Activated naive CD8-positive, alpha-beta T cell treated with anti-CD3 and anti-CD28 coated beads, Interleukin-2, amount 10 ng/mL, durations not matched to agents 7 days and 5 days (primary cell): Measurements from ENCODE around the gene TIMD4. TPM values are rescaled to one million over a fixed set of nuclear protein-coding genes. Genes with fewer than 3 reads are reported as not detected.
A peak's percentile ranks its signal among the peaks of the same experiment; 100 is the strongest.

Experiments
- ATAC-seq: fragments of 150-1000 bp; cut with Tn5 transposase; one replicate; pipeline ENCODE4 v1.10.0; 2021; ENCODE audit warnings: low read depth, moderate library complexity
- POLR2A ChIA-PET: fragments of 350-600 bp; sonication (Branson Sonifier 250); formaldehyde crosslinking; loops from one replicate; lab custom pipeline; 2021; ENCODE audit warnings: antibody characterized with exemption; lab: Charles Lee
- DNase-seq: peaks from one replicate; pipeline ENCODE4 v3.0.0; 2021
- H3K27ac Mint-ChIP-seq: one replicate; pipeline ENCODE4 v1.8.0; 2022; ENCODE audit warnings: mild to moderate bottlenecking, mixed read lengths
- H3K27me3 Mint-ChIP-seq: one replicate; pipeline ENCODE4 v1.8.0; 2022; ENCODE audit warnings: mild to moderate bottlenecking, moderate library complexity, mixed read lengths
- H3K36me3 Mint-ChIP-seq: one replicate; pipeline ENCODE4 v1.8.0; 2021; ENCODE audit warnings: mild to moderate bottlenecking, mixed read lengths
- H3K4me1 Mint-ChIP-seq: one replicate; pipeline ENCODE4 v1.8.0; 2021; ENCODE audit warnings: mixed read lengths
- H3K4me3 Mint-ChIP-seq: one replicate; pipeline ENCODE4 v1.8.0; 2022; ENCODE audit warnings: mild to moderate bottlenecking, moderate library complexity, mixed read lengths
- H3K9me3 Mint-ChIP-seq: one replicate; pipeline ENCODE4 v1.8.0; 2021; ENCODE audit warnings: mixed read lengths
- total RNA-seq, 2 experiments: library from RNA; stranded (reverse); gene quantifications; one replicate each; pipeline ENCODE4 v1.2.3, GENCODE V29; 2021

TIMD4 gene
- total RNA-seq, 2 experiments from 2014 or later: 3.7 to 4.9 TPM

DNA sequence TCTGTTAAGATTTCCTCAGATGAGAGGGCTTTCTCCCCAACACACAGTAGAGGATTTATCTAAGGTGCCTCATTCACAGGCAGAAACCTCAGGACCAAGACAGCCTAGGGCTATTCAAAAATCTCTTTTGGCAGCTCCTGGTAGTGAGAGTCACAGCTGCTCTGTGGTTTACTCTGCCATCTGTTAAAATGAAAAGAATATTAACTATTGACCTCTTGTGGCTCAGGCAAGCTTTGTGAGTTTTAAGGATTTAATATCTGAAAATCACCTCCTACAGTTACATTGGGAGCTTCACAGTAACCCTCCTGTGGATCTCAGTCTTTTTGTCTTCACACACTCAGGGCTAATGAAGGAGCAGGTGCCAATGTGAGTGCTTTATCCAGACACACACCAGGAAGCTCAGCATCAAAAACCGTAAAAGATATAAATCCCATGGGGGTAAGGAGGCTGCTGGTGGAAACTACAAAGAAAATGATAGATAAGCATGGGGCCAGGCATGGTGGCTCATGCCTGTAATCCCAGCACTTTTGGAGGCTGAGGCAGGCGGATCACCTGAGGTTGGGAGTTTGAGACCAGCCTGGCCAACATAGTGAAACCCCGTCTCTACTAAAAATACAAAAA is 83.3 kb downstream of the TIMD4 start:
- Mint-ChIP-seq H3K4me3 (no peak overlapping the region), H3K9me3 (peaks cover 3% of the 10 kb centered on the region), H3K36me3 (peaks cover 7% of the 10 kb centered on the region), H3K27me3 (no peaks in the 10 kb centered on the region), H3K27ac (no peak overlapping the region), H3K4me1 (peaks cover 1% of the 10 kb centered on the region)
- POLR2A ChIA-PET: no interaction called here
- DNase-seq: no peak
- ATAC-seq: no peak

- peaks cover 30% of the 10 kb centered on the region for H3K36me3 Mint-ChIP-seq
- no peak overlapping the region for H3K27ac Mint-ChIP-seq
- H3K4me3 Mint-ChIP-seq: no peak overlapping the region
- H3K27me3 Mint-ChIP-seq: peaks cover 2% of the 10 kb centered on the region
- POLR2A ChIA-PET: interaction anchor here (0.7 kb wide), 1 partner anchor 21 kb away, joined by 3 read pairs; no protein-coding TSS in a partner anchor
- H3K9me3 Mint-ChIP-seq: peaks cover 27% of the 10 kb centered on the region
- DNase-seq (no peak), ATAC-seq (no peak)
- H3K4me1 Mint-ChIP-seq: peaks cover 10% of the 10 kb centered on the region
These were observed 91.8 kb downstream of the TIMD4 start for GRCh38 chr5:156871212-156871611.

- Mint-ChIP-seq H3K4me3 (no peak overlapping the region), H3K9me3 (peaks cover 27% of the 10 kb centered on the region), H3K4me1 (peaks cover 11% of the 10 kb centered on the region), H3K36me3 (peaks cover 30% of the 10 kb centered on the region), H3K27ac (peak overlapping the region; percentile 86), H3K27me3 (peaks cover 2% of the 10 kb centered on the region)
- POLR2A ChIA-PET: interaction anchor here (0.7 to 1.1 kb wide), 2 partner anchors 22 to 44 kb away, joined by 3 read pairs; no protein-coding TSS in a partner anchor
- DNase-seq (no peak), ATAC-seq (no peak)
These were observed 92.6 kb downstream of the TIMD4 start for GRCh38 chr5:156870498-156870839.

Other genes with a start within 250 kb of the TIMD4 start
- not detected for gene PPP1R2B, start 112.9 kb downstream of the TIMD4 start, total RNA-seq
- 1 to 10 TPM; 3.4 to 4.1 TPM for gene HAVCR1, start 95.9 kb upstream of the TIMD4 start, total RNA-seq
- 10 to 100 TPM; 73.8 to 76.9 TPM for gene HAVCR2, start 145.8 kb upstream of the TIMD4 start, total RNA-seq
- 10 to 100 TPM; 15.3 to 15.5 TPM for gene MED7, start 179.6 kb upstream of the TIMD4 start, total RNA-seq
- gene GARIN3, start 203.0 kb upstream of the TIMD4 start, total RNA-seq: not detected
- gene ITK, start 217.6 kb upstream of the TIMD4 start, total RNA-seq: 100 to 1,000 TPM; 313 to 324 TPM